Body of pancreas (tissue), 4 donors: Measurements from ENCODE around the gene MANBA.

Experiments
- POLR2A ChIP-seq, 3 donors: fragments of 450-650 bp; IDR thresholded peaks; one replicate each; pipeline ENCODE4 v1.6.1; 2016; ENCODE audit warnings: antibody characterized with exemption in 3 of 3, mild to moderate bottlenecking in 2 of 3
- TF ChIP-seq, protein P1 (sequence below), 7 experiments: fragments of 450-650 bp in 4 of 7; fragments of 200-600 bp in 3 of 7; sonication (generic) in 3 of 7; IDR thresholded peaks; one replicate each; pipeline ENCODE4 v1.5.1; 2016 to 2019; ENCODE audit warnings: antibody characterized with exemption in 7 of 7

GRCh38 chr4:102713096-102713495 lies 47.7 kb downstream of the MANBA start:
- TF ChIP-seq, protein P1, sequence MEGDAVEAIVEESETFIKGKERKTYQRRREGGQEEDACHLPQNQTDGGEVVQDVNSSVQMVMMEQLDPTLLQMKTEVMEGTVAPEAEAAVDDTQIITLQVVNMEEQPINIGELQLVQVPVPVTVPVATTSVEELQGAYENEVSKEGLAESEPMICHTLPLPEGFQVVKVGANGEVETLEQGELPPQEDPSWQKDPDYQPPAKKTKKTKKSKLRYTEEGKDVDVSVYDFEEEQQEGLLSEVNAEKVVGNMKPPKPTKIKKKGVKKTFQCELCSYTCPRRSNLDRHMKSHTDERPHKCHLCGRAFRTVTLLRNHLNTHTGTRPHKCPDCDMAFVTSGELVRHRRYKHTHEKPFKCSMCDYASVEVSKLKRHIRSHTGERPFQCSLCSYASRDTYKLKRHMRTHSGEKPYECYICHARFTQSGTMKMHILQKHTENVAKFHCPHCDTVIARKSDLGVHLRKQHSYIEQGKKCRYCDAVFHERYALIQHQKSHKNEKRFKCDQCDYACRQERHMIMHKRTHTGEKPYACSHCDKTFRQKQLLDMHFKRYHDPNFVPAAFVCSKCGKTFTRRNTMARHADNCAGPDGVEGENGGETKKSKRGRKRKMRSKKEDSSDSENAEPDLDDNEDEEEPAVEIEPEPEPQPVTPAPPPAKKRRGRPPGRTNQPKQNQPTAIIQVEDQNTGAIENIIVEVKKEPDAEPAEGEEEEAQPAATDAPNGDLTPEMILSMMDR (IDR thresholded peaks at IDR 0.05): no peak
- TF ChIP-seq POLR2A (IDR thresholded peaks at IDR 0.05): no peak
